GM20431 (cell line): ENCODE data around the gene SNAPC4.
"Not testable (repeated sequence)": the region's sequence is repeated elsewhere in the genome, so short reads cannot be mapped to it uniquely, and the experiment has no call there.

Experiments used
- in situ Hi-C: fragments of 300-500 bp; cut with MseI, MboI; formaldehyde crosslinking; loops from one replicate; pipeline ENCODE4 v1.15.0; 2020; ENCODE audit warnings: low sequenced_read_pairs; ENCODE audit not compliant: unreplicated experiment

SNAPC4 gene

DNA sequence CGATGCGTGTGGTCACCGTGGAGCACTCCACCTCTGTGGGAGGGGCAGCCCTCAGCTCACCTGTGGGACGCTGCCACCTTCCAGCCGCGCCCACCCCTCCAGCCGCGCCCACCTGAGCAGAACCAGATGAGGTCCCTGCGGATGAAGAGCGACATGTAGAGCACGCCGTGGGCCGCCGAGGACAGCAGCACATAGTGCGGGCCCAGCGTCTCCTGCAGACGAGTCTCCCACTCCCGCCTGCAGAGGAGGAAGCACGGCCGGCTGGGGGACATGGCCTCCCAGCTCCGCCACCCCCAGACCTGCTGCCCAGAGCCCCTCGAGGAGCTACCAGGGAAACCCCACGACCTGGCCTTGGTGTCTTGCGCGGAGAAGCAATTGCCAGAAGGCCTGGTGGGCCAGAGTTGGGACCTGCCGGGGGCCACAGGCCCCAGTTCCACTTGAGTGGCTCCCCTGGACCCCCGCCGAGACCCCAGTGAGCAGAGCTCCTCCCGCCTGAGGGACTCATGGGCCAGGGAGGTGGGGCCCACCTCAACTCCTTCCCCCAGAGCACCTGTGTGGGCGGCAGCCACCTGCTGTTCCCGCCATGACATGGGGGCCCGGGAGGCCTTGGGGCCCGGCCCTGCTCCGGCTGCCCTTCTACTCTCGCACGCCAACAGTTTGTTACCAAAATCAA is 33.2 kb upstream of the SNAPC4 start:
- in situ Hi-C loops, result no loop called here

- in situ Hi-C loops, result no loop called here
These were observed 32.6 kb upstream of the SNAPC4 start for GRCh38 chr9:136432591-136432990.

DNA sequence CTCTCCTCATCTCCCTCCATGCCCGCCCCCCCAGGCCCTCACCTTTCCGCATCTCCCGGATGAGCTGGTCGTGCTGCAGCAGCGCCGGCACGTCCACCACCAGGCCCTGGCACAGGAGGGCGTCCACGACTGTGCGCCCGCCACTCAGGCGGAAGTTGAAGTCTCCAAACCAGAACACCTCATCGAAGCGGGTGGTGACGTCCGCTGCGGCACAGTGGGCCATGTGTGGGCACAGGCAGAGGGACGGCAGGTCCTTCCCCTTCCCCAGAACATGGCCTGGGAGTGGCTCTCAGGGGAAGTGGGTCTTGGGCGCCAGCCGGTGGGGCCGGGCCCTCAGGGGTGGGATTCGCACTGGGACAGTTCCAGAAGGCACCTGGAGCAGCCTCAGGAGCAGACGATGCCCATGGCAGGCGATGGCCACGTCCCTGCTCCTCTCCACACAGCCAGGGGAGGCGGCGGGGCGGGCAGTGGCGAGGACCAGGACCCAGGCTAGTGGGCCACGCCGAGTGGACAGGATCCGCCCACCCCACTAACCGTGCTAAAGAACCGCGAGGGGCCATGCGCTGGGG is 31.9 kb upstream of the SNAPC4 start:
- in situ Hi-C loops, result no loop called here

DNA sequence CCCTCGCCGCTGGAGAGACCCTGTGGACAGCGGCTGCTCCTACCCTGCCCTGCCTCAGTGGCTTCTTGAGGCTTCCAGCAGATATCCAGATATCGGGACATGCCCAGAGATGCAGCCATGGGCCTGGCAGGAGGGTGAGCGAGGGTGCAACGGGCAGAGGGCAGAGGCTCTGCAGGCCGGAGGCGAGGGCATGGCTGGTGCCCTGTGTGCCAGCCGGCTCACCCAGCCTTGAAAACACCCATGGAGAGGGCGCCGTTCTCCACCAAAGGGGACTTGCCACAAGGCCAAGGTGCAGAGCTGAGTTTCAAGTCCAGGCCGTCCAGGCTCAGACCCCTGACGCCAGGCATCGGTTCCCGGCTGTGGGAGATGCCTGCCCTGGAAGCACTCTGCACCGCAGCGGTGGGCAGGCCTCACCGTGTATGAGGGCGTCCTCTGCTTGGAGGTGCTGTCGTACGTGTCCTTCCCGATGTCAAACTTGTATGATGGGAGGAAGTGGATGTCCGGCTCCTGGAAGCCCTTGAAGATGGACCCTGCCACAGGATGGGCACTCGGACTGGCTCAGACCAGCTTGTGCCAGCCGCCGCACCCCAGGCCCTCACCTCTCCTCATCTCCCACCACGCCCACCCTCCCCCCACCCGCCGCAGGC is 30.7 kb upstream of the SNAPC4 start:
- in situ Hi-C loops, result no loop called here

DNA sequence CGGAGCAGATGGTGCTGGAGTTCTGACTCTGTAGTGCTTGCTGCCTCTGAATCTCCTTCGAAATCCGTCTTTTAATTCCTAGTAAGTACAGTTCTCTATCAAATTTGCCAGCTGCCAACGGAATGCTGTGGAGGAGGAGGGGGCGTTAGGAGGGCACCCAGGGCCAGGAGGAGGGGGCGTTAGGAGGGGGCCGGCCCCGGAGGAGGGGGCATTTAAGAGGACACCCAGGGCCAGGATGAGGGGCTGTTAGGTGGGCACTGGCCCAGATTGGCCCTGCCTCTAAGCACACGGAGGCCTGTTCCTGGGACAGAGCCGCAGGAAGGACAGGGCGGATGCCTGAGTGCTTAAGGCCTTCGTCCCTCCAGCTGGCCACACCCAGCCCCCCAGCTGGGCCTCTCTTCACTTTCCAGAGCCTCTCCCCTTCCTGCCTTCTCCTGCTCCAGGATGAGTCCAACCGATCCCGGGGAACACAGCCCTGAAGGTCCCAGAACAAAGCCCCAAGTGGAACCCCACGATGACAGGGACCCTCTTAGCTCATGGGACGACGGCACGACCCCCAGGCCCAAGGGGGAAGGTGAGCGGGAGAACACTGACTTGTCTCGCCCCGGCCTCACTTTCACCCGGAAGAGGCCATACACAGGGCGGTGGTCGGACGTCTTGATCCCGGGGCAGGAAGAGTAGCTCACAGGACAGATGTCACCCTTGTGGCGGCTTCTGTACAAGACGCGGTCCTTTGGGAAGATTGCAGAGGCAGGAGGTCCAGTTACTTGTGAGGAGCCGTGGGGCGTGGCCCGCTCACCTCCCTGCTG is 29.9 kb upstream of the SNAPC4 start:
- in situ Hi-C loops, result no loop called here

DNA sequence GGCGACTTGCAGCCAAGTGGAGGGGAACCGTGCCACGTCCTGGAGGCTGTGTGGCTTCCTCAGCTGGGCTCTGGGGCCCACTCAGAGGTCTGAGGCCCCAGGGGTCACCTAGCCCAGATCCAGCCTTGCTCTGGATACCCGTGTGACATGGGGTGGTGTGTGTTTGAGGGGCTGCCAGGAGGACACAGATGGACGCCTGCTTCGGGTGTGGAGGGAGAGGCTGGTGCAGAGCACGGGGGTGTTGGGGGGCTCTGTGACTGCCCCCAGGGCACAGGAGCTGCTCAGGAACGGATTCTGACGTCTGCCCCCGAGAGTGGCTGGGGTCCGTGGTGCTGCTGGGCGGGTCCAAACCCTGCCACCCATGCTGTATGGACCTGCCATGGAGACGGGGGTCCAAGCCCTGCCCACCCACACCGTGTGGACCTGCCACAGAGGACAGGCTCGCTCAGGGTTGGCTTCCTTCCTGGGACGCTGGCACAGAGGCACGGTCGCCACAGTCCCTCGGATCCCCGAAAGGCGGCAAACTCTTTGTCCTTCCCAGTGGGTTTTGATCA is 29.2 kb upstream of the SNAPC4 start:
- in situ Hi-C loops, result no loop called here

DNA sequence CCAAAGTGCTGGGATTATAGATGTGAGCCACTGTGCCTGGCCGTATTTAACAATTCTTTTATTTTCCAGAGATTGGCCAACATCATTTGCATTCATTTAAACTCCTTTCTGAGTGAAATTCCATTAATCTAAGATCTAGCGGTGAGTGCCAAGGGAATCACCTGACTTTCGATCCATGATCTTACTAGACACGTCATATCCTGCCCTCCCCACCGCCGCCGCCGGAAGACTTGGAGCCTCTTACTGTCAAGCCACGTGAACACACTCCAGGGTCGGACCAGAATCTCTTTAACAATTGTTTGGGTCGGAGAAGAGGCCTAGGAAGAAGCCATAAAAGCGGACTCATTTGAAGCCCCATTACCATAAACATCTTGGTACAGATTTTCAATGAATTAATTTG is 26.8 kb upstream of the SNAPC4 start:
- in situ Hi-C loops, result no loop called here

DNA sequence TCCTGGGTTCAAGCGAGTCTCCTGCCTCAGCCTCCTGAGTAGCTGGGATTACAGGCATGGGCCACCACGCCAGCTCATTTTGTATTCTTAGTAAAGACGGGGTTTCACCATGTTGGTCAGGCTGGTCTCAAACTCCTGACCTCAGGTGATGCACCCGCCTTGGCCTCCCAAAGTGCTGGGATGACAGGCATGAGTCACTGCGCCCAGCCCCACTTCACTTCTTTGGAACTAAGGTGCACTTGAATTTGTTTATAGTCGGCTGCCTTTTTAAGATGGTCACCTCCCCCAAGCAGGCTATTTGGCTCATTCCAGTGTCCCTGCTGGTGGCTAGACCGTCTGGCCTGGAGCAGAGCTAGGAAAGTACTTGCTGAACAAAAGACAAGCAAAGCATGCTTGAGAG is 25.4 kb upstream of the SNAPC4 start:
- in situ Hi-C loops, result not testable (repeated sequence)

- in situ Hi-C loops, result no loop called here
These were observed 24.9 kb upstream of the SNAPC4 start for GRCh38 chr9:136424750-136425362.

- in situ Hi-C loops, result no loop called here
These were observed 23.6 kb upstream of the SNAPC4 start for GRCh38 chr9:136423432-136424146.

DNA sequence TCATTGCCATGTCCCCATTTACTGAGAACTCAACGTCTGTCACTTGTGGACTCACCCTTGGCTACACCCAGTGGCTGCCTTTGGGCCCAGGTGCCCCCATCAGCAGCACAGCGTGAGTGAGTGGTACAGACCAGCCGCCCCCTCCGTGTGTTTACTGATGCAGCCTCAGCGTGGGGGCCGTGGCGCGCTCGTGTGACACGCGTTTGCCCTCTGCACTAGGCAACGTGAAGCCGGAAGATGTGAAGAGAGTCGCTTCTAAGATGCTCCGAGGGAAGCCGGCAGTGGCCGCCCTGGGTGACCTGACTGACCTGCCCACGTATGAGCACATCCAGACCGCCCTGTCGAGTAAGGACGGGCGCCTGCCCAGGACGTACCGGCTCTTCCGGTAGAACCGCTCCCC is 22.9 kb upstream of the SNAPC4 start:
- in situ Hi-C loops, result no loop called here

DNA sequence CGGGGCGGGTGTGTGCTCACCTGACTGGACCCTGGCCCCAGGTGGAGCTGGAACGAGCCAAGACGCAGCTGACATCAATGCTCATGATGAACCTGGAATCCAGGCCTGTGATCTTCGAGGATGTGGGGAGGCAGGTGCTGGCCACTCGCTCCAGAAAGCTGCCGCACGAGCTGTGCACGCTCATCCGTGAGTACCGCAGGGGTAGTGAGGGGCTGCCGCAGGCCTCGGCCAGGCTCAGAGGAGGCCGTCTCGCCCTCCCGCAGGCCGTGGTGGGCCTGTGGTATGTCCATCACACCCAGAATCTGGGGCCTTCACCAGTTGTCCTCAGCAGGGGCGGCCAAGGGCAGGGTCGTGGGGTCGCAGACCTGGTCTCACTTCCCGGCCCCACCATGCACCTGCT is 21.8 kb upstream of the SNAPC4 start:
- in situ Hi-C loops, result no loop called here

GRCh38 chr9:136419092-136419420 is 19.1 kb upstream of the SNAPC4 start:
- in situ Hi-C loops, result no loop called here

DNA sequence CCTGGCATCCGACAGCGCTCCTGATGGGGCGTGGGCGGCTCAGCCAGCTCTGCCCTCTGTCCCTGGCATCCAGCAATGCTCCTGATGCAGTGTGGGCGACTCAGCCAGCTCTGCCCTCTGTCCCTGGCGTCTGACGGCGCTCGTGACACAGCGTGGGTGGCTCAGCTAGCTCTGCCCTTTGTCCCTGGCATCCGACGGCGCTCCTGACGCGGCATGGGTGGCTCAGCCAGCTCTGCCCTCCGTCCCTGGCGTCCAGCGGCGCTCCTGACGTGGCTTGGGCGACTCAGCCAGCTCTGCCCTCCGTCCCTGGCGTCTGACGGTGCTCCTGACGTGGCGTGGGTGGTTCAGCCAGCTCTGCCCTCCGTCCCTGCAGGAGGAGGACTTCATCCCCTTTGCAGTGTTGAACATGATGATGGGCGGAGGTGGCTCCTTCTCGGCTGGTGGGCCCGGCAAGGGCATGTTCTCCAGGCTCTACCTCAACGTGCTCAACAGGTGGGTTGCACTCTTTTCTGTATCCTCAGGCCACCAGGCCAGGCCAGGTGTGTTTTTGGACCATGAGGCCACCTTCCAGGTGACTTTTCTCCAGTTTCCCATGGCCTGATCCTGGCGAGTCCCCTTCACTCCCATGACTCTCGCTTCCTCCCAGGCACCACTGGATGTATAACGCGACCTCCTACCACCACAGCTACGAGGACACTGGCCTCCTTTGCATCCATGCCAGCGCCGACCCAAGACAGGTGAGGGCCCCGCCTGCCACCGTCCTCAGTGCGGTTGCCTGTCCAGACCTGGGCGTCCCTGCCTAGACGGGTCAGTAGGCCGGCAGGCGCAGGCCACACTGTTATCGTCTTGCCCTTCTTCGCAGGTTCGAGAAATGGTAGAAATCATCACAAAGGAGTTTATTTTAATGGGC is 18.5 kb upstream of the SNAPC4 start:
- in situ Hi-C loops, result no loop called here

DNA sequence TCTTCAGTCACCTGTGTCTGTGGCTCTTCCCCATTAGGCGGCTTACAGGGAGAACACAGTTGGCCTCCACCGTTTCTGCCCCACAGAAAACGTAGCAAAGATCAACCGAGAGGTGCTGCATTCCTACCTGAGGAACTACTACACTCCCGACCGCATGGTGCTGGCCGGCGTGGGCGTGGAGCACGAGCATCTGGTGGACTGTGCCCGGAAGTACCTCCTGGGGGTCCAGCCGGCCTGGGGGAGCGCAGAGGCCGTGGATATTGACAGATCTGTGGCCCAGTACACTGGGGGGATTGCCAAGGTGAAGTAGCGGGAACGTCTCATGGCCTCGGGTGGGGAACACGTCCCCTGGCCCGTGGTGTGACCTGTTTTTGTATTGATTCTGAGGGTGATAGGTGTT is 16.9 kb upstream of the SNAPC4 start:
- in situ Hi-C loops, result no loop called here

- in situ Hi-C loops, result no loop called here
These were observed 16.5 kb upstream of the SNAPC4 start for GRCh38 chr9:136416427-136416826.

- in situ Hi-C loops, result no loop called here
These were observed 13.0 kb upstream of the SNAPC4 start for GRCh38 chr9:136412962-136413361.

DNA sequence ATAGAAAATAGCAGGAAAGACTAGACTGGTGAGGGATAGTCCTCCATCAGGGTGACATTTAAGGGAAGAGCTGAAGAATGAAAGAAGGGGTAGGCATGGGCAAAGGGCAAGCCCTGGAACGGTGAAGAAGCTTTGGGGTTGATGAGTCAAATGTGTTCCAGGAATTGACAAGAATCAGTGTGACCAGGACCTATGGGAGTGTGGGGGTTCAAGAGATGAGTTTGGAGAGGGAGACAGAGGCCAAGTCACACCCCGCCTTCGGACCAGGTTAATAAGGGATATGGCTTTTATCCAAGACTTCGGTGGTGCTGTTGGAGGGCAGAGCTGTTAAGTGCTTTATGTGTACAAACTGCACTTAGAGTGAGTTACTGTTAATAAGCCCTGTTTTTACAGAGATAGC is 11.4 kb upstream of the SNAPC4 start:
- in situ Hi-C loops, result no loop called here
